ENCODE results near the gene IL20RB.

GRCh38 chr3:137012097-137012501, 54.3 kb downstream of the IL20RB start:
- TF ChIP-seq POLR2AphosphoS5 (IDR thresholded peaks at IDR 0.05; ENCODE audit: low read depth, low read length) (no peak), POLR2A (IDR thresholded peaks at IDR 0.05; ENCODE audit: low read depth, low read length) (no peak), TAF1 (IDR thresholded peaks at IDR 0.05; ENCODE audit: low read depth, low read length) (no peak)

All from GM12891 (cell line).